ENCODE measurements around the gene SLC9A3.

SLC9A3 gene

GRCh38 chr5:438481-438981 lies 85.7 kb downstream of the SLC9A3 start:
- TF ChIP-seq CTCF (conservative IDR thresholded peaks at IDR 0.05; ENCODE audit: low read depth, low read length) = no peak
- Histone ChIP-seq H4K20me1 (ENCODE audit: insufficient read depth) (no peaks in the 10 kb centered on the region), H3K4me1 (ENCODE audit: low read depth, poor library complexity, severe bottlenecking) (peaks cover 7% of the 10 kb centered on the region), H3K9ac (no peak overlapping the region), H3K36me3 (ENCODE audit: insufficient read depth) (no peaks in the 10 kb centered on the region), H3K27ac (no peak overlapping the region), H3K4me3 (IDR thresholded peaks at IDR 0.05; ENCODE audit: insufficient read depth, low read depth, low read length) (no peak overlapping the region), H3K4me2 (no peak overlapping the region), H3K27me3 (ENCODE audit: insufficient read depth, low read depth) (no peaks in the 10 kb centered on the region), H3K79me2 (ENCODE audit: insufficient read depth, low read depth) (peaks cover 3% of the 10 kb centered on the region), H2AFZ (ENCODE audit: low read depth) (no peak overlapping the region)

GRCh38 chr5:437281-437771 lies 86.9 kb downstream of the SLC9A3 start:
- no peak overlapping the region for H3K4me3 ChIP-seq (IDR thresholded peaks at IDR 0.05; ENCODE audit: insufficient read depth, low read depth, low read length)
- no peak for TF ChIP-seq CTCF (conservative IDR thresholded peaks at IDR 0.05; ENCODE audit: low read depth, low read length)
- H3K79me2 ChIP-seq (ENCODE audit: insufficient read depth, low read depth) = no peaks in the 10 kb centered on the region
- no peak overlapping the region for H3K9ac ChIP-seq
- no peaks in the 10 kb centered on the region for H4K20me1 ChIP-seq (ENCODE audit: insufficient read depth)
- H3K36me3 ChIP-seq (ENCODE audit: insufficient read depth) = no peaks in the 10 kb centered on the region
- H3K4me1 ChIP-seq (ENCODE audit: low read depth, poor library complexity, severe bottlenecking) = peaks cover 7% of the 10 kb centered on the region
- H3K27me3 ChIP-seq (ENCODE audit: insufficient read depth, low read depth) = no peaks in the 10 kb centered on the region
- H3K4me2 ChIP-seq = no peak overlapping the region
- no peak overlapping the region for H2AFZ ChIP-seq (ENCODE audit: low read depth)
- no peak overlapping the region for H3K27ac ChIP-seq

GRCh38 chr5:436641-436975 lies 87.6 kb downstream of the SLC9A3 start:
- H2AFZ ChIP-seq (ENCODE audit: low read depth) = no peak overlapping the region
- no peak for TF ChIP-seq CTCF (conservative IDR thresholded peaks at IDR 0.05; ENCODE audit: low read depth, low read length)

GRCh38 chr5:435961-436640 lies 88.1 kb downstream of the SLC9A3 start:
- Histone ChIP-seq H3K79me2 (ENCODE audit: insufficient read depth, low read depth) (no peaks in the 10 kb centered on the region), H3K4me1 (ENCODE audit: low read depth, poor library complexity, severe bottlenecking) (no peaks in the 10 kb centered on the region), H3K4me2 (no peak overlapping the region), H3K9ac (no peak overlapping the region), H3K27me3 (ENCODE audit: insufficient read depth, low read depth) (no peaks in the 10 kb centered on the region), H2AFZ (ENCODE audit: low read depth) (no peak overlapping the region), H3K4me3 (IDR thresholded peaks at IDR 0.05; ENCODE audit: insufficient read depth, low read depth, low read length) (no peak overlapping the region), H4K20me1 (ENCODE audit: insufficient read depth) (no peaks in the 10 kb centered on the region), H3K36me3 (ENCODE audit: insufficient read depth) (no peaks in the 10 kb centered on the region), H3K27ac (no peak overlapping the region)
- TF ChIP-seq CTCF (conservative IDR thresholded peaks at IDR 0.05; ENCODE audit: low read depth, low read length) = 0 out of 2 replicates have a peak, but pooled peaks have one; percentile 24

More at GRCh38 chr5:436641-436975, 87.6 kb downstream of the SLC9A3 start:
- Histone ChIP-seq H3K27ac (no peak overlapping the region), H3K9ac (no peak overlapping the region), H3K79me2 (ENCODE audit: insufficient read depth, low read depth) (no peaks in the 10 kb centered on the region), H4K20me1 (ENCODE audit: insufficient read depth) (no peaks in the 10 kb centered on the region), H3K4me3 (IDR thresholded peaks at IDR 0.05; ENCODE audit: insufficient read depth, low read depth, low read length) (no peak overlapping the region), H3K4me1 (ENCODE audit: low read depth, poor library complexity, severe bottlenecking) (no peaks in the 10 kb centered on the region), H3K4me2 (no peak overlapping the region), H3K27me3 (ENCODE audit: insufficient read depth, low read depth) (no peaks in the 10 kb centered on the region), H3K36me3 (ENCODE audit: insufficient read depth) (no peaks in the 10 kb centered on the region)
